Activated CD4-positive, CD25-positive, alpha-beta regulatory T cell treated with anti-CD3 and anti-CD28 coated beads, Interleukin-2, amount 50 U/mL, for 72 hours (primary cell): ENCODE data around the gene CDK2.
"Not testable (repeated sequence)": the region's sequence is repeated elsewhere in the genome, so short reads cannot be mapped to it uniquely, and the experiment has no call there.

Experiments used
- DNase-seq: peaks from one replicate; pipeline ENCODE4 v3.0.0; 2021

Gene CDK2

DNA sequence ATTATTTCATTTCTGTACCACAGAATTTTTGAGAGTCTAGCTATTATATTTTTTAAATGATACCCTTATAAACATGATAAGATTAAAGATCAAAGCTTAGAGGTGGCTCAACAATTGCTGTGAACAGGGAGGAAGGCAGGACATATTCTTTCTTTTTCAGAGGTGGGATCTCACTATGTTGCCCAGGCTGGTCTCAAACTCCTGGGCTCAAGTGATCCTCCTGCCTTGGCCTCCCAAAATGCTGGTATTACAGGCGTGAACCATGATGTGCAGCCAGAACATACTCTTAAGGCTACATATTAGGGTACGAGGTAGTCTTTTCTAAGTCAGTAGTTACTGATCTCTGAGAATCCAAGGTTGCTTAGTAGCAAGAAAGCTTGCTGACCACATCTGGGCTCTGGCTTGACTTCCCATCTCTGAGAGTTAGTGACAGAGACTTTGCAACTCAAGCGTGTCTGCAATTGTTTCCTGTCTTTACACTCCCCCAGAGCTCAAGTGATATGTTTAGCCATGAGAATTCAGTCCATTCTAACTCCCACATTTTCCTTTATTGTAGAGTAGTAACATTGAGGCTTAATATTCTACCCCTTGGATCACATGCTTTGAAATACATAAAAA lies 15.8 kb downstream of the CDK2 start:
- DNase-seq, result no peak

DNA sequence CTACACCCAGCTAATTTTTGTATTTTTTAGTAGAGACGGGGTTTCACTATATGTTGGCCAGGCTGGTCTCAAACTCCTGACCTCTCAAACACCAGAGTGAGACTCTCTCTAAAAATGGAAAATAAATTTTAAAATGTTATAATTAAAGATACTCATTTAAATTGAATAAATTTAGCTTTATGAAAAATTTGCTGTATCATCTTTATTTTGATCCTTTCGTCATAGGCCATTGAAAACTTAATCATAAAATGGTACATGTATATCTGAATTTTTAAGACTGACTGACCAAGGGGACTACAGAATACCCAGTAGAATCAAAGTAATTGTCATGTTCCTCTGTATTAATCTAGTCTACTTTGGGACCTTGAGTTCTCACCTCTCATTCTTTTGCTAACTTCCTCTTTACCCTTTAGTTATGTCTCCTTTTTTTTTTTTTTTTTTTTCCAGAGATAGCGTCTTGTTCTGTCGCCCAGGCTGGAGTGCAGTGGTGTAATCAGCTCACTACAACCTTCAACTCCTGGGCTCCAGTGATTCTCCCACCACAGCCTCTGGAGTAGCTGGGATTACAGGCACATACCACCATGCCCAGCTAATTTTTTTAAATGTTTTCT lies 16.7 kb downstream of the CDK2 start:
- DNase-seq, result no peak

GRCh38 chr12:55984861-55985260 lies 18.2 kb downstream of the CDK2 start:
- no peak for DNase-seq

- no peak for DNase-seq
These were observed 18.7 kb downstream of the CDK2 start for GRCh38 chr12:55985341-55985740.

- not testable (repeated sequence) for DNase-seq
These were observed 19.3 kb downstream of the CDK2 start for GRCh38 chr12:55985976-55986375.

GRCh38 chr12:55991110-55991509 lies 24.5 kb downstream of the CDK2 start:
- no peak for DNase-seq

DNA sequence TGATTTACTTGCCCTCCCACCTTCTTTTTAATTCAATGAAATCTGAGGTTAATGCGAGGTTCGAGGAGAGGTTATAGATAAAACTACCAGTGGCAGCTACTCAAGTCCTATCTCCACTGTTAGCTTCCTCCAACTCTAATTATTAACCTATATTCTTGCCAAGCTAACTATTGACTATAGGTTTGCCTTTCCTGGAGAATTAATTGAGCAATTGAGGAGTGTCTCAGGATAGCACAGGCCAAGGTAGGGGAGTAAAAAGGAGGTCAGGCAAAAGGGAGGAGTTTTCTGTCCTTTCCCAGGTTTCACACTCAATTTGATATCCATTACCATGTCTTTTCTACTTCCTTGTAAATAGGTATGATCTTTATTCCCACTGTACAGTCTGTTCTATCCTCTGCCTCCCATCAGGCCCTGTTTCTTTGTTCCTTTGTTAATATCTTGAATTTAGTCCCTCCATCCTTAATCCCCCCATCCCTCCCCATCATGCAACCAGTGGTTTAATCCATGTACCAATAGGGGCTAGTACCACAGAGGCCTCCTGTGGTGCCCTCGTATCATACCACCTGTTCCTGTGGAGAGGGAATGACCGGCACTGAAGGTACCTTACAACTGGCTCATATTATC lies 26.7 kb downstream of the CDK2 start:
- DNase-seq, result no peak

DNA sequence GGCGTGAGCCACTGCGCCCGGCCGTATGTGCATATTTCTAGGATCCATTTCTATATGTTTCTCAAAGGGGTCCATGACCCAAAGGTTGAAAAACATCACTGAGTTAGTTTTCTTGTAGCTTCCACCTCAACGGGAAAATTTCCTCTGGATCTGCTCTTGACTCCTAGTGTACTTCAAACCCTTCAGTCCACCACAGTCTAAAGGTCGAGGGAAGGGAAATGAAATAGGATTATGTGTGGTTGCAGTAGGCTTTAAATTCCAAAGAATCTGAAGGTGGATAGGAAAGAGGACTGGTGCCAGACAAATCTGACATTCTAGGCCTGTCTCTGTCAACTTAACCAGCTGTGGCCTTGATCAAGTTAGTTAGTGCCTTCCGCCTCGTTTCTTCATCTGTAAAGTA lies 28.7 kb downstream of the CDK2 start:
- DNase-seq, result no peak

GRCh38 chr12:55996201-55996714 lies 29.6 kb downstream of the CDK2 start:
- DNase-seq, result peak; percentile 43

DNA sequence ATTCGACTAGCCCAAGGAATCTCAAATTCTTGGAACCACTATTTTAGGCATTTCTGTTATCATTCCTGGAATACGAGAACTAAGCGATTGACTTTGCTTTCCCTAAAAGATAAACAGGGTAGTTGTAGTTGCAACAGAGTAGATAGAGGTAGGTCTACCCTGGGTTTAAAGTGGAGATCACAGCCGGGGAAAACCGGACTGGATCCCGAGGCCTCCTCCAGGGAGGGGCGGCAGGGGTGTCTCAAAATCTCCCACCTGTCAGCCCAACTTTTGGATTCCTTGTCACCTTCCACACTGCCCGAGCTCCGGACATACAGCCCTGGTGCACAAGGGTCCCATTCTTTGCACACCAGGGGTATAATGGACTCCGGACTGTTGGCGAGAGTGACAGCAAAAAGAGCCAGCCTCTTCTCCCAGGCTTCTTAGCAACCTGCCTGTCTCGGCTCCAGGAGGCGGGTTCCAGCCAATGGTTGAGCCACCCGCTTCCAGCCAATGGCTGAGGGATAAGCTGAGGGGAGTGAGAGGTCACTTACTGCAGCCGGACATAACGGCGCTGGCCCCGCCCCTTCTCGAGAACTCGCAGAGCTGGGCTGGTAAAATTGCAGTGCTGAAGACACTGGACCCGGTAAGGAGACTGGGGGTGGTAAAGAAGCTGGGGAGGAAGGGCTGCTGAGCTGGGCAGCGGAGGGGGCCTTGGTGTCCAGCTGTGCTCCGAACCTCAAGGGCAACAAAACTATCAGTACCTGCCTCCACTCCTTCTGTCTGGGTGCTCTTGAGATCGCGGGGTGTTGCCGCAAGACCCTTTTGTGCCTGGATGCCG lies 30.3 kb downstream of the CDK2 start, which contains the start of gene SUOX:
SUOX (plus strand) TSS at position 562 of the 820 bp plus-strand sequence. CDS start 4,946 bp downstream, outside the sequence.
- peak; percentile 64 for DNase-seq

- DNase-seq, result no peak
These were observed 30.9 kb downstream of the CDK2 start for GRCh38 chr12:55997535-55997859.

GRCh38 chr12:55999522-55999921 lies 32.9 kb downstream of the CDK2 start:
- DNase-seq, result not testable (repeated sequence)

DNA sequence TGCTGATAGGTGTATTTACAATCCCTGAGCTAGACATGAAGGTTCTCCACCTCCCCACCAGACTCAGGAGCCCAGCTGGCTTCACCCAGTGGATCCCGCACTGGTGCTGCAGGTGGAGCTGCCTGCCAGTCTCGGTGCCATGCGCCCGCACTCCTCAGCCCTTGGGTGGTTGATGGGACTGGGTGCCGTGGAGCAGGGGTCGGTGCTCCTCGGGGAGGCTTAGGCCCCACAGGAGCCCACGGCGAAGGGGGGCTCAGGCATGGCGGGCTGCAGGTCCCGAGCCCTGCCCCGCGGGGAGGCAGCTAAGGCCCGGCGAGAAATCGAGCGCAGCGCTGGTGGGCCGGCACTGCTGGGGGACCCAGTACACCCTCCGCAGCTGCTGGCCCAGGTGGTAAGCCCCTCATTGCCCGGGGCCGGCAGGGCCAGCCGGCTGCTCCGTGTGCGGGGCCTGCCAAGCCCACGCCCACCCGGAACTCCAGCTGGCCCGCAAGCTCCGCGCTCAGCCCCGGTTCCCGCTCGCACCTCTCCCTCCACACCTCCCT lies 33.4 kb downstream of the CDK2 start:
- DNase-seq, result not testable (repeated sequence)

DNA sequence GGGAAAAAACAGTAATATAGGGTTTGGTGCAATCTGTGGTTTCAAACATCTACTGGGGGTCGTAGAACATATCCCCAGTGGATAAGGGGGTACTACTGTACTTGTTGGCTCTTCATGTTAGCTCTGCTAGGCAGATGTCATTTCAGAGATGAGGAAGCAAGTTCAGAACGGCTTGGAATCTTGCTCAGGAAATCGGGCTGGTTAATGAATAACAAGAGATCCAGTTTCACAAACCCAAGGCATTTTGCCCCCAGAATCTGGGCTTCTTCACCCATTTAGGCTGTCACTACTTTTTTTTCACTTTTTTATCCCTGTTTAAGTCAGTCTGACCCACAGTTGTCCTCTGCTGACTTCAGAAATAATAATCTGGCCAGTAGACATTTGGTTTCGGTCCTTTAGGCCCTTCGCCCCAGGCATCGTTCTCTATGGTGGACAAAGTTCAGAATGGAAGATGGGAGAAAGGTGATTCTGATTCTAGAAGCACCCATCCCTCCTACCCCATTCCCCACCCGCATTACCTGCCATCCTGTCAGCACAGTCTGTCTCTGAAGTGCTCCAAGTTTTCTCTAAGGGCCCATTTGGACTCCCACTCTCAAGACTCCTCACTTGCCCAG lies 35.0 kb downstream of the CDK2 start:
- DNase-seq, result no peak

GRCh38 chr12:56003376-56003775 lies 36.7 kb downstream of the CDK2 start:
- DNase-seq, result not testable (repeated sequence)

DNA sequence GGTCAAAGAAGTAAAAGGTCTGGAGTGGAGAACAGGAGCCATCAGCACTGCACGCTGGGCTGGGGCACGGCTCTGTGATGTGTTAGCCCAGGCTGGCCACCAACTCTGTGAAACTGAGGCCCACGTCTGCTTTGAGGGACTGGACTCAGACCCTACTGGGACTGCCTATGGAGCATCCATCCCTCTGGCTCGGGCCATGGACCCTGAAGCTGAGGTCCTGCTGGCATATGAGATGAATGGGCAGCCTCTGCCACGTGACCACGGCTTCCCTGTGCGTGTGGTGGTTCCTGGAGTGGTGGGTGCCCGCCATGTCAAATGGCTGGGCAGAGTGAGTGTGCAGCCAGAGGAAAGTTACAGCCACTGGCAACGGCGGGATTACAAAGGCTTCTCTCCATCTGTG lies 37.6 kb downstream of the CDK2 start:
- no peak for DNase-seq

- peak; percentile 65 for DNase-seq
These were observed 41.2 kb downstream of the CDK2 start for GRCh38 chr12:56007564-56008559.

DNA sequence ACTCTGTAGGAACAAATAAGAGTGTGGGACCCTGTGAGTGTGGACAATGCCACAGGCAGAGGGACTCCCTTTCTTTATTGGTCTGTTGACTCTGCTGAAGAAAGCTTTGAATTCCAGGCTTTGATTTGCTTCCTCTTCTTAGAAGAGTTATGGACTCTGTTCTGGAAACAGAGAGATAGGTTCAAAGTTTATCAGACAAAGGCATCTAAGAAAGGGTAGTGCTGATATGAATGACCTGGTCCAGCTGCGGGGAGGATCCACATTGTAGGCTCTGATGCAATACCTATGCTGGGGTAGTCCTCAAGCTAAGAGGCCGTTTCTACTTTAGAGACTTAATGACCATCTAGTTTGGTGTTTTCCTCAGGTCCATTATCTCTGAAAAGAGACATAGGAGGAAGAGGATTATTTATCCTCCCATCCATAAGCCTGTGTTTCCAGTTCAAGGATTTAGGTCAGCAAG lies 43.5 kb downstream of the CDK2 start:
- no peak for DNase-seq

DNA sequence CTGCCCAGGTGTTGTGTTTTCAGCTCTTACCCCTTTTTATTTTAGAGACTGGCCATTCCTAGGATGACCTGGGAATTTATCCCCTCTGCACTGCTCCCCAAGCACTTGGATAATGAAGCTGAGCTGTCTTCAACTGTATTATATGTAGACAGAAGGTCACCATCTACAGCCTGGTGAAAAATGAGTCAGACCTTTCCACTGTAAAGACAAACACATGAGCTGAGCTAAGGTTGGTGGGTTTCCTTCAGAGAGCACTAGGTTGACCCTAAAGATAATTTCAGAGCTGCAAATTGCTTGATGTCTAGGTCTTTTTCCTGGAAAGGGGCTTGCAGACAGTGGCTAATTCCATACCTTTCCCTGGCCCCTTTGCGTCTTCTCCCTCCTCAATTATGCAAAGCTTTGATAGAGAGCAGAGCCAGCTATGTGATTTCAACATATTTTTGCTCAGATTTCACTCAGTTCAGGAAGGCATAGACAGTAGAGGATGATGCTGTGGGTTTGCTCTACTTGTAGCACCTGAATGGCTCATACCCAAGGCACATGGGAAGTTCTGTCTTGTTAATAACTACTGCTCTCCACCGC lies 45.0 kb downstream of the CDK2 start:
- DNase-seq, result no peak

DNA sequence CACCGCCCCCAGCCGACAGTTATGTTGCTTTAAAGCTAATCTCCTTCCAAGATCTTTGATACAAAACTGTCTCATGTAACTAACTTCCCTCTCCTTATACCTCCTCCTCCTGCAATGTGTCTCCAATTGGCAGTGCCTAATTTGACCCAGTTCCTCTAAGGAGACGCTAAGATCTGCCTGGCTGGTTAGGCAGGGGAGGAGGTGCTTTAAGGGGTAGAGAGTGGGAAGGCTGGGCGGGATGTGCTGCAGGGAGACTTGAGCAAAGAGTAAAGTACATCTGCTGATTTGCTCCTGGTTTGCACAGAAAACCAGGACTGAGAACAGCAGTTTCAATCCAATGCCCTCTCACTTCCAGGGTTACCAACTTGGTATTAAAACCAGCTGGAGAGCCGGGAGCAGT lies 46.9 kb downstream of the CDK2 start:
- no peak for DNase-seq

DNA sequence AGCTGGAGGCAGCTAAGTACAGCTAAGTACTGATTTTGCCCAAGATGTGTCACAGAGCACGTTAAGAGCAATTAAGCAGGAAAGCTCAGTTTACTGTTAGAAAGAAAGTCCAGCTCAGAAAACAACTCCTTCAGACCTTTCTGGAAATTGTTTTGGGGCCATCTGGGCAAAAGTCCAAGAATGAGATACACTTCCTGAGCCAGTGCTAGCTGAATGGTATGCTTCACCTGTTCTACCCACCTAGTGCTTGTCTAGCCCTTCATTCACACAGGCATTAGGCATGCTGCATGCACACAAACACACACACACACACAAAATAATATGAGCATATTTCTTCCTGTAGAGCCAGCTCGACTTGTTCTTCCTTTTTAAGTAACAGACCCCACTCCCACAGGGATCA lies 47.6 kb downstream of the CDK2 start:
- DNase-seq, result no peak
